NCI-H2171 treated with DMSO at 0.1 percent for 48 hours (cell line): ENCODE data around the gene RBM42.
"Not testable (repeated sequence)": the region's sequence is repeated elsewhere in the genome, so short reads cannot be mapped to it uniquely, and the experiment has no call there.

Experiments used
- DNase-seq: peaks from one replicate; lab custom pipeline; 2025; lab: John Stamatoyannopoulos, UW

Gene RBM42

DNA sequence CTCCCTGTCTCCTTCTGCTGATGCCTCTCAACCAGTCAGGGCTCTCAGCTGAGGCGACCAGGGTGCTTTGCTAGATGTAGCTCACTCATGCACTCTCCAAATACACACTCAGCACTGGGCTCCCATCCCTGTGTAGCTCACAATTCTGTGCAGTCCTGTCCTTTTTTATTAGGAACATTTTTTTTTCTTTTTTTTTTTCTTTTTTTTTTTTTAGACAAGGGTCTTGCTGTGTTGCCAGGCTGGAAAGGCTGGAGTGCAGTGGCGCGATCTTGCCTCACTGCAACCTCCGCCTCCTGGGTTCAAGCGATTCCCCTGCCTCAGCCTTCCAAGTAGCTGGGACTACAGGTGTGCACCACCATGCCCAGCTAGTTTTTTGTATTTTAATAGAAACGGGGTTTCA, 26.0 kb downstream of the RBM42 start:
- not testable (repeated sequence) for DNase-seq

DNA sequence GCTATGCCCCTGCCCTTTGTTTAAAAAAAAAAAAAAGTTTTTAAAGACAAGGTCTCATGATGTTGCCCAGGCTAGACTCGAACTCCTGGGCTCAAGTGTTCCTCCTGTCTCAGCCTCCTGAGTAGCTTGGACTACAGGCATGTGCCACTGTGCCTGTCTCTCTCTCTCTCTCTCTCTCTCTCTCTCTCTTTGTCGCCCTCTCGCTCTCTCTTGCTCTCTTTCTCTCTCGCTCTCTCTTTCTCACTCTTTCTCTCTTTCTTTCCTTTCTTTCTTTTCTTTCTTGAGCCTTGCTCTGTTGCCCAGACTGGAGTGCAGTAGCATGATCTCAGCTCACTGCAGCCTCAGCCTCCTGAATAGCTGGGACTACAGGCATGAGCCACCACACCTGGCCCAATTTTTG, 26.8 kb downstream of the RBM42 start:
- DNase-seq: no peak

DNA sequence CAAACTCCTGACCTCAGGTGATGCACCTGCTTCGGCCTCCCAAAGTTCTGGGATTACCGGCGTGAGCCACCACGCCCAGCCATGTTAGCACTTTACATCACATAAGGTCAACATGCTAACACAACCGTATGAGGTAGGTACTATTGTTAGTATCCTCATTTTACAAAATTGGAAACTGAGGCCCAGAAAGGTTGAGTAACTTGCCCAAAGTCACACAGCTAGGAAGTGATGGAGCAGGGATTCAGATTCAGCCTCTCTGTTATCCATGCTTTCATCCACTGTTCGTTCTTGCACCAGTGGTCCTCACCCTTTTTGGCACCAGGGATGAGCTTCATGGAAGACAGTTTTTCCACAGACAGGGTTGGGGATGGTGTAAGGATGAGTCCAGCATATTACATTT, 27.9 kb downstream of the RBM42 start:
- DNase-seq: no peak

DNA sequence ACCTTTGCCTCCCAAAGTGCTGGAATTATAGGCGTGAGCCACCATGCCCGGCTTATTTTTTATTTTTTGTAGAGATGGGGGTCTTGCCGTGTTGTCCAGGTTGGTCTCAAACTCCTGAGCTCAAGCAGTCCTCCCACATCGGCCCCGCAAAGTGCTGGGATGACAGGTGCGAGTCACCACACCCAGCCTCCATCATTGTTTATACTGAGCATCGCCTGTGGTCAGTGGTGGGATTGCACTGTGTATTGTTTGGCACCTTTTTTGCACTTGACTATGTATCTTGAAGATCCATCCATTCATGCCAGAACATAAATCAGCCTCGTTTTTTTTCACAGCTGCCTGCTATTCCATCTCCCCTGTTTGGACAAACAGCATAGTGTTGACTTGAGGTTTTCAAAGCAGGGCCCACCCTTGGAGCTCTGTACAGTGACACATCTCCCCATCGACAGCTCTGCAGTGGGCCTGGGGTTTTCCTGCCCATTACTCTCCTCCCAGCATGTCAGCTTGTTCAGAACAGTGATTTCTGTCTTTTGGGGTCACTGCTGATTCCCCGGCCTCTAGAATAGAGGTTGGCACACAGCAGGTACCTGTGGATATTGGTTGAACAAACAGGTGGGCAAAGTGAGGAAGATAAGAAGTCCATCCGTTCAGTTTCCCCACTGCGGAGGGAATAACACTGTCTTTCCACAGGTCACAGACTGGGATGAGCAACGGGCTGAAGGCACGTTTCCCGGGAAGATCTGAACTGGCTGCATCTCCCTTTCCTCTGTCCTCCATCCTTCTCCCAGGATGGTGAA, 29.3 kb downstream of the RBM42 start:
- DNase-seq: no peak

DNA sequence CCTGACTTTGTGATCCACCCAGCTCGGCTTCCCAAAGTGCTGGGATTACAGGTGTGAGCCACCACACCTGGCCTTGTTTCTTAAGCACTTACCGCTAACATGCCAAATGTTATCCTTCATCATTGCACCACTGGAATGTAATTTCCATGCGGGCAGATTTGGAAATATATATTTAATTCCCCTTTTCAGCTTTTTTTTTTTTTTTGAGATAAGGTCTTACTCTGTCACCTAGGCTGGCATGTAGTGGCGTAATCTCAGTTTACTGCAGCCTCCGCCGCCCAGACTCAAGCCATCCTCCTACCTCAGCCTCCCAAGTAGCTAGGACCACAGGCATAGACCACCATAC, 33.1 kb downstream of the RBM42 start:
- no peak for DNase-seq

DNA sequence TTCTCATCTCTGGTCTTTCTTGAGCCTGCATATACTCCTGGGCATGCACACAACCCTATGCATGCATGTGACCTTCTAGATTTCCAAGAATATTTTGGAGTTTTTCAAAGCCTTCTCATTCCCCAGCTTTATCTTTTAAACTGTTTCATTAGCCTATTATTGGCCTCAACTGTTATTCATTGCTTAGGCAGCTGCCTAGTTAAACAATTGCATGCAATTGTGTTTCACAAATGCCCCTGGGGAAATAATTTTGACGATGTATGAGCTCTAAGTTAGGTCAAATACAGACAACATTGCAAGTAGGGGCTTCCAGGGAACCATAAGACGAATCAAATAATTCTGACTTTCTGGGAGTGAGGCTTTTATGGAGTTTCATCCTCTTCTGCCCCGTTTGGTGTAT, 35.1 kb downstream of the RBM42 start:
- DNase-seq: no peak

DNA sequence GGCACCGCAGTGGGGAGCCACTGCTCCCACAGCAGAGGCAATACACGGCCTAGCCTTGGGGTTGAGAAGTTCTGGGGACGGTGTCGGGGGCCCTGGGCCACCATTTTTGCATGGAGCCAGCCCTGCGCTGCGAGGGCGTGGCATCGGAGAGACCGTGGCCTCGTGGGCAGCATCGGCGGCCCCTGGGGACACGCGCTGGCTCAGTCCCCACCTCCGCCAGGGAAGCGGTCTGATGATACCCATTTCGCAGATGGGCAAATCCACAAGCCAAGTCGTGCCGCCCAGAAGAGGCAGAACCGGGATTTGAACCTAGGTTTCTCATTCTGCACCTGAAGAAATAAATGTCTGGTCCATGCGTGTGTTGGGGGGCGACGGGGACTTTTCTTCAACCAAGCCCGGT, 36.3 kb downstream of the RBM42 start:
- no peak for DNase-seq

DNA sequence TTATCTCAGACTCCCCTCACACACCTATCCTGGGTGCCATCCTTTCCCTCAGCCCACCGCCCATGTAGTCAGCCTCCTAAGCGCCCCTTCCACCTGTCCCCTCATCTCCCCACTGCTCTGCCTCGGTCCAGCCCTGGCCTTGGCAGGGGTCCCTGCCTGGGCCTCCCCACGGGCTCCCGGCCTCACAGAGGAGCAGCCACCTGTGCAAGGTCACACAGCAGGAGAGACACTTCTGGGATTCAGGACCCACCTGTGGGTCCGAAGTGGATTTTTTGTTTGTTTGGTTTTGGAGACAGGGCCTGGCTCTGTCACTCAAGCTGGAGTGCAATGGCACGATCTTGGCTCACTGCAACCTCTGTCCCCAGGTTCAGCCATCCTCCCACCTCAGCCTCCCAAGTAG, 36.8 kb downstream of the RBM42 start:
- DNase-seq: no peak

DNA sequence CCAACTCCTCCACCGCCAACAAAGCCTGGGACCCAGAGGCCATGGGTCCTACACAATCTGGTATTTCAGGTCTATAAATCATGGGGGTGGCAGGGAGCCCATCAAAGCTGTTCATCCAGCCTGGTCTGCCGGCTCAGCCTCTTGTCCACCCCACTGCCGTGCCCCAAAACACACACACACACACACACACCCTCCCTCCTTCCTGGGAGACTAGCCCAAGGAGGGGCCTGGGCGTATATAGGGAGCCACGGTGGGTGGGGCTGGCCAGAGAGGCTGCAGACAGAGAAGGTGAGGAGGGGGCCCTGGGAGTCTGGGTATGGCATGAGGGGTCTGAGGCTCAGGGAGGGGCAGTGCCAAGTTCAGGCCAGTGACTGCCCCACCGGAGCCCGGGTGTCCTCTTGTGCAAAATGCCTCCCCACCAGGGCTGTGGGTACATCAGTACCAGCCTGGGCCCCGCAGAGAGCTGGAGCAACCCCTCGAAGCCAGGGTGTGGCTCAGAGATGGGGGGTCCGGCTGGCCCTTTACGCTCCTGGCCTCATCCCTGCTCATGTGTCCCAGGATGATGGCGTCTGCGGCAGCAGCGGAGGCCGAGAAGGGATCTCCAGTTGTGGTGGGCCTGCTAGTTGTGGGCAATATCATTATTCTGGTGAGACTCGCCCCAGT, 37.5 kb downstream of the RBM42 start, which contains the start of gene UPK1A:
TSS of gene UPK1A (plus strand) at position 267 of the 663 bp plus-strand sequence. CDS start at position 563, 296 bp downstream.
- DNase-seq: no peak

DNA sequence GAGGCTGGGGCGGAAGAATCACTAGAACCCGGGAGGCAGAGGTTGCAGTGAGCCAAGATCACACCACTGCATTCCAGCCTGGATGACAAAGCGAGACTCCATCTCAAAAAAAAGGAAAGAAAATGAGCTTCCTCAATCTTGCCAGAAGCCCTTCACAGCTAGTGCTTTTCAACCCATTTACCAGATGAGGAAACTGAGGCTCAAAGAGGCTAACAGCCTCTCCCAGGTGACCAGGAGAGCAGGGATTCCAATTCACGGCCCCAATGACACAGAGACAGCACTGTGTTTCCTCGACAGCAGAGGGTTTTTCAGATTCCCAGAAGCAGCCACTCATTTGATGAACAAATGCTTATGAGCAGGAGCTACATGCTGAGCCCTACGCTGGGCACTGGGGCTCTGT, 40.7 kb downstream of the RBM42 start:
- DNase-seq: no peak

DNA sequence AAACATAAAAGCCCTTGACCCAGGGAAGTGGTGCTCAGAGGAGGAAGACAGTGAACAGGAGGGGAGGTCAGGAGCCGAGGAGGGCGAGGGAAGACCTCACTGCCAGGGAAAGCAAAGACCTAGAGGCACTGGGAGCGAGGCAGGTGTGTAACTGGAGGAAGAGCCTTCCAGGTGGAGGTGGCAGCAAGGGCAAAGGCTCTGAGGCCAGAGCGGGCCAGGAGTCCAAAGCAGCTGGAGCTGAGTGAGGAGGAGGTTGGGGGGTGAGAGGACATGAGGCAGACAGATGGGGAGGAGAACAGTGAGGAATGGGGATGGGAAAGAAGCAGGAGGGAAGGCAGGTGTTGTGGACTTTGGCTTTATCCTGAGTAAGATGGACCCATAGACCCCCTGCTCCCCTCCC, 41.1 kb downstream of the RBM42 start:
- DNase-seq: no peak

DNA sequence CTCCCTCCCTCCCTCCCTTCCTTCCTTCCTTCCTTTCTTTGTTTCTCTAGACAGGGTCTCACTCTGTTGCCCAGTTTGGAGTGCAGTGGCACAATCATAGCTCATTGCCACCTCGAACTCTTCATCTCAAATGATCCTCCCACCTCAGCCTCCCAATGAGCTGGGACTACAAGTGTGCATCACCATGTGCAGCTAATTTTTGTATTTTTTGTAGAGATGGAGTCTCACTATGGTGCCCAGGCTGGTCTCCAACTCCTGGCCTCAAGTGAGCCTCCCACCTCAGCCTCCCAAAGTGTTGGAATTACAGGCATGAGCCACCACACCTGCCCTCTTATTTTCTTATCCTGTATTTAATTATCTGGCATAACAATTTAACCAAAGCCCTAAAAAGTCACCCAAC, 41.9 kb downstream of the RBM42 start:
- no peak for DNase-seq

DNA sequence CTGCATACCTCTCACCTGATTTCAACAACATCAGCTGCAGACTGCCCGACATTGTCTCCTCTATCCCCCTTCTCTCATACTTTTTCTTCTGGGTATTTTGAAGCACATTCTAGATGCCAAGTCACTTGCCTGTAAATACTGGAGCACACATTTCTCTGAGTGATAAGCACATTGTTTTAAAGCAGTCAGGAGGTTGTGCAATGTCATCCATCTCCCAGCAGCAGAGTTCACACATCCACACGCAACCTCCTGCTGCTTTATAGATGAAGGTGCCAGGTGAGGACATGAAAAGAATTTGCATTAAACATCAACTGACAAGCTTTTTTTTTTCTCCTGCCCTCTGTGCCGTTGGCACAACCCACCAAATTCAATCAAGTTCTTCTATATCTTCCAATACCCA, 43.0 kb downstream of the RBM42 start:
- DNase-seq: peak; percentile 20

DNA sequence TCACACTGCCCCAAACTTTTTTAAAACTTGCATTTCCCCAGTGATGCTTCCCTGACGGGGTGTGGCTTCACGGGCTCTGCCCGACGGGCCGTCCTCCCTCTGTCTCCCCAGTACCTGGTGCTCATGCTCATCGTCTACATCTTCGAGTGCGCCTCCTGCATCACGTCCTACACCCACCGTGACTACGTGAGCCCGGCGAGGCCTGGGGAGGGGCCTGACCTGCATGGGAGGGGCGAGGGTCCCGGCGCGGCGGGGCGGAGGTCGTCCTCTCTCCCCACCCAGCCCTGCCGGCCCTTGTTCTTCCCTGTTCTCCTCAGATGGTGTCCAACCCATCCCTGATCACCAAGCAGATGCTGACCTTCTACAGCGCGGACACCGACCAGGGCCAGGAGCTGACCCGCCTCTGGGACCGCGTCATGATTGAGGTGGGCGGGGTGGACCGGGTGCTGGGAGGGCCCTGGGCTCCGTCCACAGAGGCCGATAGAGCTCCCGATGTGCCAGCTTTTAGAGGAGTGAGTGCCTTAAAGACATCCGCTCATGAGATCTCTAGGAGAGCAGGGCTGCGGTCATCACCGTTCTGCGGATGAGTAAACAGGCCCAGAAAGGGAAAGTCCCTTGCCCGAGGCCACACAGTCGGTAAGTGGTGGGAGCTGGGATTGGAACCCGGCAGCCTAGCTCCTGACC, 44.4 kb downstream of the RBM42 start:
- no peak for DNase-seq

DNA sequence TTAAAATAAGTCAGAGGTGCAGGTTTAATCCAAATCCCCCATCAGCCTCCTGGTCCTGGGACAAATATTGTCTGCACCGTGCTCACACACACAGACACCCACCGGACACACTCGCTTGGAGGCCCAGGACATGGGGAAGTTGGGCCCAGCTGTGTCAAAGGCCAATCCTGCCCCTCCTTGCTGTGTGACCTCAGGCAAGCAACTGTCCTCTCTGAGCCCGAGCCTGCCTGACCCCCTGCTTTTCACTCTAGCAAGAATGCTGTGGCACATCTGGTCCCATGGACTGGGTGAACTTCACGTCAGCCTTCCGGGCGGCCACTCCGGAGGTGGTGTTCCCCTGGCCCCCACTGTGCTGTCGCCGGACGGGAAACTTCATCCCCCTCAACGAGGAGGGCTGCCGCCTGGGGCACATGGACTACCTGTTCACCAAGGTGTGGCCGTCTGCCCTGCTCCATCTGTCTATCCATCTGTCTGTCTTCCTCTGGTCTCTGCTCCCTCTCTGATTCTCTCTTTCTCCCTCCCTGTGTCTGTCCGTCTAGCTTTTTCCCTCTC, 46.8 kb downstream of the RBM42 start:
- peak; percentile 47 for DNase-seq
